ENCODE data around the gene ADISSP. TPM values are rescaled to one million over a fixed set of nuclear protein-coding genes. Genes with fewer than 3 reads are reported as not detected.
A peak's percentile ranks its signal among the peaks of the same experiment; 100 is the strongest.
"Not testable (repeated sequence)": the region's sequence is repeated elsewhere in the genome, so short reads cannot be mapped to it uniquely, and the experiment has no call there.

The ADISSP gene
- total and polyA plus RNA-seq, 9 of the 15 experiments (the other 6 are each of a cell fraction or from before 2014, with no cell fraction given) = 1.4 to 70.6 (median 23.4) TPM

GRCh38 chr20:3789201-3789600, 21.6 kb upstream of the ADISSP start:
- H4K20me1 ChIP-seq (replicated peaks; ENCODE audit: control insufficient read depth, insufficient read depth, low read length); H3K9me1 ChIP-seq (ENCODE audit: control insufficient read depth, insufficient read depth, low read length); H3K27ac ChIP-seq (ENCODE audit: extremely low read depth, low read depth, low read length); DNase-seq (ENCODE audit: extremely low read depth in 1 of 4, low spot score in 3 of 4); FAIRE-seq; H3K4me3 ChIP-seq; H3K9me3 ChIP-seq (replicated peaks; ENCODE audit: control insufficient read depth, insufficient read depth, low read depth, low read length); in situ Hi-C loops (cut with MboI); H3K4me2 ChIP-seq (ENCODE audit: insufficient read depth, low read length); H3K27me3 ChIP-seq (ENCODE audit: control insufficient read depth in 2 of 2, insufficient read depth in 2 of 2, low read length in 2 of 2); ATAC-seq; H3K9ac ChIP-seq (ENCODE audit: insufficient read depth in 1 of 2, low read depth in 2 of 2, low read length in 2 of 2); POLR2A ChIA-PET; BruUV-seq (replicated peaks): not testable (repeated sequence)
- Histone ChIP-seq H3K4me1 (replicated peaks in 1 of 2; ENCODE audit: control insufficient read depth in 2 of 2, insufficient read depth in 2 of 2, low read length in 2 of 2) (peaks cover 8 to 20% of the 10 kb centered on the region in 2 experiments; a peak in 3 of 5 replicates), H3K36me3 (ENCODE audit: control insufficient read depth, insufficient read depth, low read length) (peaks cover 15% of the 10 kb centered on the region; the same call in 1 of the 3 replicates), H3K79me2 (ENCODE audit: control insufficient read depth, insufficient read depth, low read length) (peaks cover 21% of the 10 kb centered on the region), H2AFZ (ENCODE audit: low read depth, low read length) (peak overlapping the region; percentile 45; the same call in 1 of the 2 replicates)
- intact Hi-C loops (cut with micrococcal nuclease) = loop anchor here (5.0 to 10.0 kb wide), 3 partner anchors 58 to 406 kb away; partner anchors contain the start of gene MAVS
- WGBS (ENCODE audit: insufficient coverage, low coverage, missing lambda C conversion rate) = 65% methylated on average over 4 of the region's 4 CpGs
- CTCF ChIA-PET (ENCODE audit: low intra/inter-chr PET ratio) = interaction anchor here (0.6 to 3.4 kb wide), 2 partner anchors 31 to 58 kb away, joined by 3 to 12 read pairs; partner anchors contain the start of gene AP5S1

GRCh38 chr20:3788685-3789155, 21.2 kb upstream of the ADISSP start:
- WGBS (ENCODE audit: insufficient coverage, low coverage, missing lambda C conversion rate) = 28% methylated on average over 4 of the region's 4 CpGs
- intact Hi-C loops (cut with micrococcal nuclease) = loop anchor here (5.0 to 10.0 kb wide), 3 partner anchors 59 to 406 kb away; partner anchors contain the start of gene MAVS
- peaks cover 6% of the 10 kb centered on the region for H4K20me1 ChIP-seq (replicated peaks; ENCODE audit: control insufficient read depth, insufficient read depth, low read length)
- TF ChIP-seq ZNF764 (CRISPR knock-in tag; IDR thresholded peaks at IDR 0.05; ENCODE audit: low read depth) = no peak
- 0 out of 2 replicates have a peak, but pooled peaks have one; percentile 18 for TF ChIP-seq EHMT2 (IDR thresholded peaks at IDR 0.05)
- TF ChIP-seq PKNOX1 (IDR thresholded peaks at IDR 0.05) = peak; percentile 49
- 0 out of 2 replicates have a peak, but pooled peaks have one; percentile 58 for TF ChIP-seq LARP7 (IDR thresholded peaks at IDR 0.05)
- TF ChIP-seq, protein P1, sequence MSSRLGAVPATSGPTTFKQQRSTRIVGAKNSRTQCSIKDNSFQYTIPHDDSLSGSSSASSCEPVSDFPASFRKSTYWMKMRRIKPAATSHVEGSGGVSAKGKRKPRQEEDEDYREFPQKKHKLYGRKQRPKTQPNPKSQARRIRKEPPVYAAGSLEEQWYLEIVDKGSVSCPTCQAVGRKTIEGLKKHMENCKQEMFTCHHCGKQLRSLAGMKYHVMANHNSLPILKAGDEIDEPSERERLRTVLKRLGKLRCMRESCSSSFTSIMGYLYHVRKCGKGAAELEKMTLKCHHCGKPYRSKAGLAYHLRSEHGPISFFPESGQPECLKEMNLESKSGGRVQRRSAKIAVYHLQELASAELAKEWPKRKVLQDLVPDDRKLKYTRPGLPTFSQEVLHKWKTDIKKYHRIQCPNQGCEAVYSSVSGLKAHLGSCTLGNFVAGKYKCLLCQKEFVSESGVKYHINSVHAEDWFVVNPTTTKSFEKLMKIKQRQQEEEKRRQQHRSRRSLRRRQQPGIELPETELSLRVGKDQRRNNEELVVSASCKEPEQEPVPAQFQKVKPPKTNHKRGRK (tag; IDR thresholded peaks at IDR 0.05) = peak; percentile 95
- no peak for TF ChIP-seq ZC3H4 (CRISPR knock-in tag; IDR thresholded peaks at IDR 0.05; ENCODE audit: borderline replicate concordance)
- TF ChIP-seq, protein P2, sequence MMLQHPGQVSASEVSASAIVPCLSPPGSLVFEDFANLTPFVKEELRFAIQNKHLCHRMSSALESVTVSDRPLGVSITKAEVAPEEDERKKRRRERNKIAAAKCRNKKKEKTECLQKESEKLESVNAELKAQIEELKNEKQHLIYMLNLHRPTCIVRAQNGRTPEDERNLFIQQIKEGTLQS (IDR thresholded peaks at IDR 0.05) = peak; percentile 22; the same call in 1 of the 2 replicates
- TF ChIP-seq, protein P2 (CRISPR knock-in tag; conservative IDR thresholded peaks at IDR 0.05) = no peak
- TF ChIP-seq MTA1 (IDR thresholded peaks at IDR 0.05; ENCODE audit: borderline replicate concordance) = peak; percentile 37; the same call in 1 of the 2 replicates
- ATAC-seq (no peak), FAIRE-seq (peak; percentile 32), DNase-seq (ENCODE audit: extremely low read depth in 1 of 4, low spot score in 3 of 4) (no peak)
- H3K9me3 ChIP-seq (replicated peaks; ENCODE audit: control insufficient read depth, insufficient read depth, low read depth, low read length) = no peaks in the 10 kb centered on the region
- H3K79me2 ChIP-seq (ENCODE audit: control insufficient read depth, insufficient read depth, low read length) = peaks cover 25% of the 10 kb centered on the region
- H3K4me1 ChIP-seq (replicated peaks in 1 of 2; ENCODE audit: control insufficient read depth in 2 of 2, insufficient read depth in 2 of 2, low read length in 2 of 2) = peaks cover 8 to 25% of the 10 kb centered on the region in 2 experiments; a peak in 3 of 5 replicates
- no TSS peak for BruUV-seq (replicated peaks)
- POLR2A ChIA-PET = no interaction called here
- no peak overlapping the region for H3K4me3 ChIP-seq
- no peaks in the 10 kb centered on the region for H3K9me1 ChIP-seq (ENCODE audit: control insufficient read depth, insufficient read depth, low read length)
- no peak overlapping the region; a peak in 1 of 4 replicates for H3K9ac ChIP-seq (ENCODE audit: insufficient read depth in 1 of 2, low read depth in 2 of 2, low read length in 2 of 2)
- no peaks in the 10 kb centered on the region for H3K27me3 ChIP-seq (ENCODE audit: control insufficient read depth in 2 of 2, insufficient read depth in 2 of 2, low read length in 2 of 2)
- in situ Hi-C loops (cut with MboI) = no loop called here
- peaks cover 18% of the 10 kb centered on the region; the same call in 1 of the 3 replicates for H3K36me3 ChIP-seq (ENCODE audit: control insufficient read depth, insufficient read depth, low read length)
- peak overlapping the region; percentile 45; the same call in 1 of the 2 replicates for H2AFZ ChIP-seq (ENCODE audit: low read depth, low read length)
- no peak overlapping the region for H3K4me2 ChIP-seq (ENCODE audit: insufficient read depth, low read length)
- CTCF ChIA-PET (ENCODE audit: low intra/inter-chr PET ratio) = interaction anchor here (0.6 to 3.4 kb wide), 2 partner anchors 32 to 59 kb away, joined by 3 to 12 read pairs; partner anchors contain the start of gene AP5S1
- H3K27ac ChIP-seq (ENCODE audit: extremely low read depth, low read depth, low read length) = no peak overlapping the region

All from K562 (cell line).